GM18873 (cell line): ENCODE measurements around the gene AXDND1.
"Not testable (repeated sequence)": the region's sequence is repeated elsewhere in the genome, so short reads cannot be mapped to it uniquely, and the experiment has no call there.

Experiments
- ATAC-seq: cut with Tn5 transposase; IDR thresholded peaks from one replicate; pipeline ENCODE4 v1.9.1; 2021; ENCODE audit warnings: mild to moderate bottlenecking, moderate library complexity, moderate number of reproducible peaks; ENCODE audit not compliant: unreplicated experiment, low FRiP score

The AXDND1 gene

DNA sequence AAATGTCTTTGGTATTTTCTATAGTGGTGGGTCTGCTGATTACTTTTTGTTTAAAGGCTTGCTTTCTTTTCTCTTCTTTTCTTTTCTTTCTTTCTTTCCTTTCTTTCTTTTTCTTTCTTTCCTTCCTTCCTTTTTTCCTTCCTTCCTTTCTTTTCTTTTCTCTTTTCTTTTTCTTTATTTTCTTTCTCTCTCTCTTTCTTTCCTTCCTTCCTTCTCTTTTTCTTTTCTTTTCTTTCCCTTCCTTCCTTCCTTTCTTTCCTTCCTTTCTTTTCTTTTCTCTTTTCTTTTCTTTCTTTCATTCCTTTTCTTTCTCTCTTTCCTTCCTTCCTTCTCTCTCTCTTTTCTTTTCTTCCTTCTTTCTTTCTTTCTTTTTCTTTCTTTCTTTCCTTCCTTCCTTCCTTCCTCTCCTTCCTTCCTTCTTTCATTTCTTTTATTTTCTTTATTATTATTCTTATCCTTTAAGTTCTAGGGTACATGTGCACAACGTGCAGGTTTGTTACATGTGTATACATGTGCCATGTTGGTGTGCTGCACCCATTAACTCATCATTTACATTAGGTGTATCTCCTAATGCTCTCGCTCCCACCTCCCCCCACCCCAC is 93.9 kb downstream of the AXDND1 start:
- not testable (repeated sequence) for ATAC-seq

- not testable (repeated sequence) for ATAC-seq
Observed at GRCh38 chr1:179465661-179466060, 99.9 kb downstream of the AXDND1 start.

DNA sequence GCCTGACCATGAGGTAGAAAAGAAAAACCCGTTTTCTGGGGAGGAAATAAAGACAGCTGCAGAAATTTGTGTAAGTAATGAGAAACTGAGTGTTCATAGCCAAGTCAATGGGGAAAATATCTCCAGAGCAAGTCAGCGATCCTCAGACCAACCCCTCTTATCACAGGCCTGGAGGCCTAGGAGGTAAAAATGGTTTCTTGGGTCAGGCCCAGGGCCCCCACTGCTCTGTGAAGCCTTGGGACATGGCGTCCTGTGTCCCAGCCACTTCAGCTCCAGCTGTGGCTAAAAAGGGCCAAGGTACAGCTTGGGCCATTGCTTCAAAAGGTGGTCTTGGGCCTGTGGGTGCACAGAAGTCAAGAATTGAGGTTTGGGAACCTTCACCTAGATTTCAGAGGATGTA is 108.9 kb downstream of the AXDND1 start:
- ATAC-seq, result no peak

DNA sequence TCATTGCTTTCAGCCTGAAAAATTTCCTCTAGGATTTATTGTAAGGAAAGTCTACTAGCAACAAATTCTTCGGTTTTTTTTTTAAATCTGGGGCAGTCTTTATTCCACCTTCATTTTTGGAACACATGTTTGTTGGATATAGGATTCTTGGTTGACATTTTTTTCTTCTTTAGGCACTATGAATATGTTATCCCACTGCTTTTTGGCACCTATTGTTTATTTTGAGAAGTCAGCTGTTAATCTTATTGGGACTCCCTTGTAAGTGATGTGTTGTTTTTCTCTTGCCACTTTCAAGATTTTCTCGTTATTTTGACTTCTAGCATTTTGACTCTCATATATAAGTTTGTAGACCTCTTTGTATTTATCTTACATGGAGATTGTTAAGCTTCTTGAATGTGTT is 110.7 kb downstream of the AXDND1 start:
- ATAC-seq, result no peak

- no peak for ATAC-seq
Observed at GRCh38 chr1:179478370-179478769, 112.6 kb downstream of the AXDND1 start.

DNA sequence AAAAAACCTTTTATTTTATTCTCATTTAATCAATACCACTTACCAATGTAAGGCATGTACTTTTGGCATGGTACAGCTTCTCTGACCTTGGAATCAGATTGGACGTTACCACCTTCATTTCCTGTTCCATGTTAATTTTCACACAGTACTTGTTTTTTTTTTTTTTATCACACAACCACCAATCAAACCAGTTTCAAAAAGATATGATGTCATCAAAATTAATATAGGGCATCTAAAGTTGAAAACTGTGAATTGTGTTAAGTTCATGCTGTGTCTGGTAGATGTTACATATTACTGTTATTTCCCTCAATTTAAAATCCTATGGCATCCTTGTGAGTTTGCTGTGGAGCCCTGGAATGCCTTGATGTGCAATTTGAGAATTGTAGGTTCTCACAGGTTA is 124.8 kb downstream of the AXDND1 start:
- ATAC-seq, result no peak

DNA sequence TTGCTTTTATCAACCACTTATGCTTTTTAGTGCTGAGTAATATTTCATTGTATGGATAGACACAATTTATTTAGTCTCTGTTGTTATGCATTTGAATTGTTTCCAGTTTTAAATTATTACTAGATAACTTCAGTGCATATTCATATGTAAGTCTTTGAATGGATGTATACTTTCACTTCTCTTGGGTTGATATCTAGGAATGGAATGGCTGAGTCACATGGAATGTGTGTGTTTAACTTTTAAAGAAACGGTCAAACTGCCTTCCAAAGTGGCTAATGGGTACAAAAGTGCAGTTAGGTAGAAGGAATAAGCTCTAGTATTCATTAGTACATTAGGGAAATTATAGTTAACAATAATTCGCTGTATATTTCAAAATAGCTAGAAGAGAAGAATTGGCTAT is 127.6 kb downstream of the AXDND1 start:
- ATAC-seq, result no peak

DNA sequence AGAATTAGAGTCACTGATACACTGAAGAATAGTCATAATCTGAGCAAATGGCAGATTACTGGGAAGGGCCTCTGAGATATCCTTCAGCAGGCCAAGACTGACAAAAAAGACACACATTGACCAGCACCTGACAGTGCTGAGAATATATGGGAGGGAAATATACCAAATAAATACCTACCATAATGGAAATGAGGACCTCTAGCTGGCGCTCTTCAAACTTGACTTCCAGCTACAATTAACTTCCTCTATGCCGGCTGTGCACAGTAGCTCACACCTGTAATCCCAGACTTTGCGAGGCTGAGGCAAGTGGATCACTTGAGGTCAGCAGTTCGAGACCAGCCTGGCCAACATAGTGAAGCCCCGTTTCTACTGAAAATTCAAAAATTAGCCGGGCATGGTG is 140.4 kb downstream of the AXDND1 start:
- no peak for ATAC-seq

- ATAC-seq, result no peak
Observed at GRCh38 chr1:179509384-179509783, 143.6 kb downstream of the AXDND1 start.

DNA sequence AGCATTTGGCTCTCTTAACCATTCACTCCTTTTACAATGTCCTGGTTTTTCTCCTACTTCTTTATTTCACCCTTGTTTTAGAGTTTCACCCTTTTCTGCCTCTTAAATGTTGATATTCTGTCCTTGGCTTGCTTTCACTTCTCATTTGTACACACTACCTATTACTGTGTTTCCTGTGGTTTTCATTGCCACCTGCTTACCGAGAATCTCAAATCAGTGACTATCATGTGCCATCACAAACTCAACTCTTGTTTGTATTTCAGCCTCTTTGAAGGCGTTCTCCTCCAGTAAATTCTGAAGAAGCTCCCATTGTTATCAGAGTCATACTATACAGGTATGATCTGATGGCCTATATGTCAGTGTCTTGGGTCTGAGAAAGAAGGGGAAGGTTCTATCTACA is 144.3 kb downstream of the AXDND1 start:
- ATAC-seq, result peak; percentile 72

- ATAC-seq, result no peak
Observed at GRCh38 chr1:179516976-179517705, 151.4 kb downstream of the AXDND1 start.

- ATAC-seq, result not testable (repeated sequence)
Observed at GRCh38 chr1:179518544-179518943, 152.8 kb downstream of the AXDND1 start.

DNA sequence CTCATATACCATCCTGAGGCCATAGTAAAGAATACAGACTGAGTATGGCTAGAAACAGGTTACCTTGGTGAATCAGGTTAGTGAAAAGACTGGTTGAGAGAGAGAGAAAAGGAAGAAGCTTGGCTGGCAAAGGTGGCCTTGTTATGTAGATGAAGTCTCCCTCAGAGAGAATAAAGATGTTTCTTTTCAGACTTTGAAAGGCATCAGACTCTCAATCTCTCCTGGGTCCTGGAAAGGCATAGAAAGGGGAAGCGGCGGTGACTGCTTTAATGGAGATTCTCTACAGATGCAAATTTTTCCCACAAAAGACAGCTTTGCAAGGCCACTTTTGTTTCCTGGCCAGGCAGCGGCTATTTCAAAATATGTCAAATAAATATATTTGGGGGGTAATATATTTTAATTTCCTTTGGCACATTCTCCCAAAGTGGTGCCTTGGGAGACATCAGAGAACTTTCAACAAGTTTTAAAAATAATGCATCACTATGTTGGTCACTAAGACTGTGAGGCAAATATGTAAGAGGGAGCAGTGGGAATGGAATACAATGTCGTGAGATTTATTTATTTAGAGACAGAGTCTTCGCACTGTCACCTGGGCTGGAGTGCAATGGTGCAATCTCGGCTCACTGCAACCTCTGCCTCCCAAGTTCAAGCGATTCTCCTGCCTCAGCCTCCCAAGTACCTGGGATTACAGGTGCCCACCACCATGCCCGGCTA is 163.9 kb downstream of the AXDND1 start:
- ATAC-seq, result no peak

DNA sequence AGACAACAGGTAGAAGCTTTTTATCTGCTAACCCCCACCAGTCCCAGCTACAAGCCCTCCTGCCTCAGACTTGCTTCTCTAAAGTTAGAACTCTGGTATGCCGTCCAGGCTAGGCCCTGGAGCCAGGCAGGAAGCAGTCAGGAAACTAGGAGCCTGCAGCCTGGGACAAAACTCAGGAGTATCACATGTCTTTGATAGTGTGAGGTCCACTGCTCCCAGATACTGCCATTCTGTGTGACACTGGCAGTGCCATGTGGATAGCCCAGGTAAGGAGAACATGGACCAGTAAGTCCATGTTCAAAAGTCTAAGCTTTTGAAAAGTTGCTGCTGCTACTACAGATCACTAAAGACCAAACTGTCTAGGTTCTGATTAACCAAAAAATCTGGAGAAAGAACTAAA is 164.6 kb downstream of the AXDND1 start:
- ATAC-seq, result no peak

DNA sequence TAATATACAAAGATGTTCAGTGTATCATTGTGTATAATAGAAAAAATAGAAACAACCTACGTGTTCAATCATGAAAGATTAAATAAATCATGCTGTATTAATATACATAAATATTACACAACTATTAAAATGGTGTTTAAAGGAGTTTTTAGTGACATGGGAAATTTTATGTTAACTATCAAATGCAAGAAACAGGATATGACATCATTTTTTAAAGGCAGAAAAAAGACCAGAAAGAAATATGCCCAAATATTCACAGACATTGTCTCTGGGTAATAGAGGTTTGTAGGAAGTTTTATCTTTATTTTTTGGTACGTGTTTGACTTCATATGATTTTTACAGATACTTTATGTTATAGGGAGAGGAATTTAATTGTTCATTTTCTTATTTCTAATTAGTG is 176.0 kb downstream of the AXDND1 start:
- no peak for ATAC-seq

GRCh38 chr1:179545321-179545720 is 179.6 kb downstream of the AXDND1 start:
- ATAC-seq, result no peak

DNA sequence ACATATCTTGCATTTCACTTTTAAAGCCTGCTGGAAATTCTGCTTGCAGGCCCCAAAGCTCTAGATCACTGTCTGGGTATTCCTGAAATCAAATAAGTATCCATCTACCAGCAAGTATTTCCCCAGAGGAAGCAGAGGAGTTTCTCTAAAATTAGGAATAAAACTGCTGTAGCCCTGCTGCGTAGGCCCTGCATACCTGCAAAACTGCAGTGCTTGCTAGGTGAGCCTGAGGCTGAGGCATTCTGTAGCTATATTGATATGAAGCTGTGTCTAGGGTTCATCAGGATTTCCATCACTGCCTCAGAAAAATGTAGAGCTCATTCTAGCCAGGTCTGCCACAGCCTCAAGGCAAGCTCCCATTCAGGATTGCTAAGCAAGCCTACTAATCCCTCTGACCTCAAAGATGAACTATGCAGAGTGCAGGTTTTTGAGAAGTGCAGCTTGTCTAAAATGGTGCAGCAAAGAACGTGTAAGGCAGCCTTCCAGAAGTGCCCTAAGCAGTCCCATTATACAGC is 181.3 kb downstream of the AXDND1 start:
- no peak for ATAC-seq

DNA sequence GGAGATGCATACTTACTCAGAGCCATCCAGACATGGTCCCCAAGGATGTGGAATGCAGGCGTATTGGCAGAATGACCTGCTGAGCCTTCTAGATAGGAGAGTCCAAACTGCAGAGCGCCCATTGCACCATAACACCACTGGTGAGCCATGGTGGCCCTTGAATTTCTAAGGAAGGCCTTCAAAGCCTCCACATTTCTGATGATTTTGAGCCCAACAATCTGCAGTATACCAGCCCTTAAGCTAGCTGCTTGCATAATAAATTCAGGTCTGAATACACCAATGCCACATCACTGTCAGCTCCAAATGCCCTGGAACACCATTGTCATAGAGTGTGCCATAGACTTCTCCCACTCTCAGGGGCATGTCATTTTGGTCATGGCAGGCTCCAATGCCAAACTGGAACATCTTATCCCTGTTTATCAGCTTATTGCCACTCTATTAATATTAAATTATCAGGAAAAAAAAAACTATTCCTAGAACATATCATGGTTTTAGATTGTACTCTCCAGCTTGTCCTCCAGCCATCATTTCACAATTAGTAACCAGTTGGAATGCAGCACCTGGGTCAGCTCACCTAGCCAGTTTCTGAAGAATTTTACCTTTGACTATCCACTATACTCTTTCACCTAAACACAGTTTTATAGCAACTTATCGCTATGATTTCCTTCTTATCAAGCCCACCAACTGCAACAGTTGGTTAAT is 183.0 kb downstream of the AXDND1 start:
- no peak for ATAC-seq

- ATAC-seq, result no peak
Observed at GRCh38 chr1:179549368-179549700, 183.6 kb downstream of the AXDND1 start.

- peak; percentile 73 for ATAC-seq
Observed at GRCh38 chr1:179550746-179551682, 185.2 kb downstream of the AXDND1 start.
